ENCODE data around the gene LSM7. TPM values are rescaled to one million over a fixed set of nuclear protein-coding genes. Genes with fewer than 3 reads are reported as not detected.

LSM7 gene
- total and polyA plus RNA-seq, 9 of the 15 experiments (the other 6 are each of a cell fraction or from before 2014, with no cell fraction given), result 40.5 to 690 (median 265) TPM

GRCh38 chr19:2274931-2275535 is 53.4 kb downstream of the LSM7 start (continued):
- TF ChIP-seq TEAD1 (CRISPR knock-in tag; IDR thresholded peaks at IDR 0.05), result peak in 1 of 2 experiments; percentile 79; a peak in 1 of 4 replicates
- TF ChIP-seq POLR3G (IDR thresholded peaks at IDR 0.05; ENCODE audit: extremely low read depth, insufficient read length, insufficient replicate concordance), result no peak
- no peak for TF ChIP-seq ELK3 (CRISPR knock-in tag; IDR thresholded peaks at IDR 0.05)
- TF ChIP-seq ATF2 (CRISPR knock-in tag; IDR thresholded peaks at IDR 0.05), result no peak
- TF ChIP-seq ZNF398 (CRISPR knock-in tag; IDR thresholded peaks at IDR 0.05), result no peak
- TF ChIP-seq NFRKB (IDR thresholded peaks at IDR 0.05; ENCODE audit: low read depth), result no peak
- TF ChIP-seq ZBTB12 (CRISPR knock-in tag; IDR thresholded peaks at IDR 0.05), result no peak
- TF ChIP-seq ZNF395 (CRISPR knock-in tag; IDR thresholded peaks at IDR 0.05), result 0 out of 2 replicates have a peak, but pooled peaks have one; percentile 40
- no peak for TF ChIP-seq PCBP2 (IDR thresholded peaks at IDR 0.05; ENCODE audit: low read depth, low read length, poor library complexity, severe bottlenecking)
- TF ChIP-seq NCOR1 (IDR thresholded peaks at IDR 0.05), result no peak
- TF ChIP-seq ZNF217 (CRISPR knock-in tag; IDR thresholded peaks at IDR 0.05), result no peak
- TF ChIP-seq ZNF639 (CRISPR knock-in tag; conservative IDR thresholded peaks at IDR 0.05 in 1 of 2, IDR thresholded peaks at IDR 0.05 in 1 of 2), result no peak
- no peak for TF ChIP-seq CHD1 (IDR thresholded peaks at IDR 0.05; ENCODE audit: low read length)
- peak; percentile 47; the same call in 1 of the 2 replicates for TF ChIP-seq TFAP4 (CRISPR knock-in tag; IDR thresholded peaks at IDR 0.05; ENCODE audit: borderline replicate concordance)

Measured in K562 (cell line).